GM18519 (cell line): ENCODE measurements around the gene CADM2.

Experiments used
- ATAC-seq: cut with Tn5 transposase; IDR thresholded peaks from one replicate; pipeline ENCODE4 v1.9.1; 2021; ENCODE audit warnings: mild to moderate bottlenecking, moderate library complexity; ENCODE audit not compliant: unreplicated experiment, low FRiP score

The CADM2 gene

GRCh38 chr3:86056032-86056431, 1097.2 kb downstream of the CADM2 start:
- ATAC-seq, result no peak

- ATAC-seq, result no peak
Observed at GRCh38 chr3:86056962-86057361, 1098.2 kb downstream of the CADM2 start.

GRCh38 chr3:86073799-86074198, 1115.0 kb downstream of the CADM2 start:
- ATAC-seq, result no peak

GRCh38 chr3:86087160-86087871, 1128.5 kb downstream of the CADM2 start:
- no peak for ATAC-seq

- no peak for ATAC-seq
Observed at GRCh38 chr3:86104154-86104553, 1145.4 kb downstream of the CADM2 start.

GRCh38 chr3:86109434-86109833, 1150.6 kb downstream of the CADM2 start:
- no peak for ATAC-seq
